H1 (cell line): ENCODE measurements around the gene ADARB2. TPM values are rescaled to one million over a fixed set of nuclear protein-coding genes. Genes with fewer than 3 reads are reported as not detected.
A peak's percentile ranks its signal among the peaks of the same experiment; 100 is the strongest.

Experiments used
- CTCF ChIA-PET: fragments of 300-600 bp; sonication (Branson Sonifier 250); formaldehyde crosslinking; loops from one replicate; lab custom pipeline; 2021; ENCODE audit not compliant: partially characterized antibody; lab: Charles Lee
- POLR2A ChIA-PET: fragments of 300-600 bp; sonication (Branson Sonifier 250); formaldehyde crosslinking; loops from one replicate; lab custom pipeline; 2021; ENCODE audit warnings: inconsistent platforms; ENCODE audit not compliant: partially characterized antibody; lab: Charles Lee
- DNase-seq, 2 experiments: peaks; one replicate each; pipeline versions ENCODE4 v3.0.0 to v3.0.0-alpha.2; 2010 to 2022; ENCODE audit warnings: low spot score in 2 of 2, low read depth in 1 of 2, mixed read lengths in 1 of 2
- FAIRE-seq: peaks from 2 replicates; lab custom pipeline; 2011; peaks lifted over from hg19 to GRCh38; lab: Jason Lieb, UNC
- H2AFZ ChIP-seq: 2 replicates; pipeline ENCODE4 v1.8.1; 2012; ENCODE audit warnings: low read length, inconsistent platforms
- H2AK5ac ChIP-seq: 2 replicates; pipeline ENCODE4 v1.6.1; 2013; ENCODE audit warnings: low read depth, low read length
- H2BK120ac ChIP-seq: replicated peaks from 2 replicates; pipeline ENCODE3; 2013; ENCODE audit warnings: low read depth, low read length, inconsistent platforms
- H2BK12ac ChIP-seq: 2 replicates; pipeline ENCODE4 v1.6.1; 2013; ENCODE audit warnings: low read depth, low read length
- H2BK15ac ChIP-seq: 2 replicates; pipeline ENCODE4 v1.6.1; 2013; ENCODE audit warnings: low read length
- H2BK20ac ChIP-seq: 2 replicates; pipeline ENCODE4 v1.6.1; 2013; ENCODE audit warnings: low read length
- H2BK5ac ChIP-seq: 2 replicates; pipeline ENCODE4 v1.6.1; 2013; ENCODE audit warnings: low read depth, low read length
- H3K14ac ChIP-seq: 2 replicates; pipeline ENCODE4 v1.6.1; 2013; ENCODE audit warnings: inconsistent platforms; ENCODE audit not compliant: insufficient read length
- H3K18ac ChIP-seq: 2 replicates; pipeline ENCODE4 v1.6.1; 2013; ENCODE audit warnings: low read length; ENCODE audit errors: extremely low read depth
- H3K23ac ChIP-seq: 2 replicates; pipeline ENCODE4 v1.6.1; 2013; ENCODE audit warnings: inconsistent platforms; ENCODE audit not compliant: insufficient read length
- H3K23me2 ChIP-seq: 2 replicates; pipeline ENCODE4 v1.6.1; 2013; ENCODE audit warnings: low read depth, low read length
- H3K27ac ChIP-seq: 2 replicates; pipeline ENCODE4 v1.6.1; 2011; ENCODE audit warnings: low read depth, low read length, inconsistent platforms
- H3K27me3 ChIP-seq, 4 experiments: replicated peaks in 1 of 4; 1 replicate in 1 of 4; 2 replicates in 3 of 4; pipeline versions ENCODE4 v1.6.1 to v1.8.1; 2011 to 2013; ENCODE audit warnings: low read length in 3 of 4, mild to moderate bottlenecking in 3 of 4, inconsistent platforms in 2 of 4, mixed read lengths in 2 of 4, moderate library complexity in 1 of 4; ENCODE audit not compliant: control insufficient read depth in 3 of 4, insufficient read depth in 3 of 4; ENCODE audit errors: extremely low read depth in 1 of 4
- H3K36me3 ChIP-seq, 4 experiments: 2 replicates each; pipeline versions ENCODE4 v1.6.1 to v1.8.1; 2011 to 2013; ENCODE audit warnings: mild to moderate bottlenecking in 4 of 4, low read length in 3 of 4, moderate library complexity in 2 of 4, control low read depth in 1 of 4, inconsistent platforms in 1 of 4; ENCODE audit not compliant: insufficient read depth in 4 of 4, control insufficient read depth in 2 of 4
- H3K4ac ChIP-seq: replicated peaks from 2 replicates; pipeline ENCODE3; 2013; ENCODE audit warnings: low read length, low read depth, mixed read lengths, inconsistent platforms; ENCODE audit not compliant: insufficient read length
- H3K4me1 ChIP-seq, 4 experiments: replicated peaks in 1 of 4; 1 replicate in 1 of 4; 2 replicates in 3 of 4; pipeline versions ENCODE4 v1.6.1 to v1.8.1; 2011 to 2013; ENCODE audit warnings: low read length in 3 of 4, inconsistent platforms in 2 of 4, mixed read lengths in 1 of 4; ENCODE audit not compliant: insufficient read depth in 4 of 4, control insufficient read depth in 3 of 4
- H3K4me2 ChIP-seq, 2 experiments: 2 replicates each; pipeline versions ENCODE4 v1.6.1 to v1.8.1; 2011 to 2013; ENCODE audit warnings: low read depth in 2 of 2, low read length in 2 of 2, control low read depth in 1 of 2, inconsistent platforms in 1 of 2, mild to moderate bottlenecking in 1 of 2; ENCODE audit not compliant: insufficient read depth in 1 of 2
- H3K4me3 ChIP-seq, 4 experiments: fragments of 200-600, 300-600 bp in 1 of 4; sonication (generic), shearing (Covaris generic), sonication (Bioruptor Twin) in 1 of 4; 2 replicates each; pipeline versions ENCODE4 v1.5.1 to v1.8.1; 2011 to 2016; ENCODE audit warnings: low read length in 4 of 4, low read depth in 3 of 4, control low read depth in 2 of 4, inconsistent platforms in 2 of 4, mild to moderate bottlenecking in 2 of 4, mixed read lengths in 1 of 4, moderate library complexity in 1 of 4; ENCODE audit not compliant: insufficient read depth in 2 of 4; ENCODE audit errors: extremely low read depth in 1 of 4
- H3K56ac ChIP-seq: replicated peaks from 2 replicates; pipeline ENCODE3; 2013; ENCODE audit warnings: low read depth, mild to moderate bottlenecking, mixed read lengths, low read length, inconsistent platforms; ENCODE audit not compliant: insufficient read length
- H3K79me1 ChIP-seq: 2 replicates; pipeline ENCODE4 v1.6.1; 2013; ENCODE audit warnings: low read depth, low read length, control low read depth
- H3K79me2 ChIP-seq, 2 experiments: 2 replicates each; pipeline versions ENCODE4 v1.6.1 to v1.8.1; 2012 to 2013; ENCODE audit warnings: low read length in 2 of 2, mild to moderate bottlenecking in 2 of 2, inconsistent platforms in 1 of 2; ENCODE audit not compliant: insufficient read depth in 2 of 2, control insufficient read depth in 1 of 2
- H3K9ac ChIP-seq, 4 experiments: replicated peaks in 1 of 4; 1 replicate in 1 of 4; 2 replicates in 3 of 4; pipeline versions ENCODE4 v1.6.1 to v1.8.1; 2011 to 2013; ENCODE audit warnings: low read depth in 3 of 4, low read length in 3 of 4, control low read depth in 2 of 4, mild to moderate bottlenecking in 2 of 4, moderate library complexity in 2 of 4, inconsistent platforms in 1 of 4; ENCODE audit errors: extremely low read depth in 1 of 4
- H3K9me3 ChIP-seq, 2 experiments: 2 replicates each; pipeline versions ENCODE4 v1.6.1 to v1.8.1; 2012 to 2013; ENCODE audit warnings: mild to moderate bottlenecking in 2 of 2, moderate library complexity in 2 of 2, control low read depth in 1 of 2, inconsistent platforms in 1 of 2, low read depth in 1 of 2, low read length in 1 of 2, mixed read lengths in 1 of 2; ENCODE audit not compliant: insufficient read depth in 2 of 2
- H4K20me1 ChIP-seq, 2 experiments: replicated peaks in 1 of 2; 2 replicates each; pipeline versions ENCODE3 to v1.8.1; 2011 to 2013; ENCODE audit warnings: inconsistent platforms in 2 of 2, low read length in 2 of 2, mild to moderate bottlenecking in 1 of 2; ENCODE audit not compliant: insufficient read depth in 2 of 2, control insufficient read depth in 1 of 2
- H4K5ac ChIP-seq: 2 replicates; pipeline ENCODE4 v1.6.1; 2013; ENCODE audit warnings: low read length, low read depth, mixed read lengths, inconsistent platforms; ENCODE audit not compliant: insufficient read length
- H4K8ac ChIP-seq: 2 replicates; pipeline ENCODE4 v1.8.0; 2013; ENCODE audit warnings: mild to moderate bottlenecking, moderate library complexity, low read length, inconsistent platforms; ENCODE audit not compliant: insufficient read depth; ENCODE audit errors: extremely low read depth
- H4K91ac ChIP-seq: replicated peaks from 2 replicates; pipeline ENCODE3; 2013; ENCODE audit warnings: low read length, mixed read lengths, inconsistent platforms; ENCODE audit not compliant: insufficient read length
- KDM1A ChIP-seq: fragments of 200-600, 300-600 bp; sonication (generic); IDR thresholded peaks from 2 replicates; pipeline ENCODE4 v1.7.1; 2016; ENCODE audit warnings: mild to moderate bottlenecking, low read length, borderline replicate concordance
- WGBS, 2 experiments: shearing (Covaris generic) in 1 of 2; methylation state at CpG; one replicate each; pipeline versions ENCODE4 v1.1.6 to v1.1.7; 2013 to 2015; ENCODE audit warnings: low lambda C conversion rate in 2 of 2, mixed read lengths in 2 of 2, inconsistent platforms in 1 of 2, low coverage in 1 of 2, missing lambda C conversion rate in 1 of 2; ENCODE audit not compliant: insufficient replicate concordance in 2 of 2, insufficient coverage in 1 of 2, insufficient read length in 1 of 2; ENCODE audit errors: extremely low coverage in 1 of 2, missing lambda C conversion rate in 1 of 2; 5-methylcytosine and 5-hydroxymethylcytosine counted together
- polyA plus RNA-seq, 7 experiments: library from polyadenylated mRNA; depleted of rRNA in 3 of 7; stranded (reverse) in 5 of 7; unstranded in 2 of 7; fragments of >200 nt in 5 of 7; fragments of 200-250 nt in 2 of 7; gene quantifications; 1 replicate in 5 of 7; 2 replicates in 1 of 7; 4 replicates in 1 of 7; pipeline versions ENCODE4 v1.2.1 to v1.2.3, GENCODE V29; 2011 to 2013; ENCODE audit warnings: missing spikeins in 2 of 7, mixed read lengths in 2 of 7
- total RNA-seq: library from RNA; stranded (reverse); fragmentation: NEBNext Ultra II Directional; extraction: Animal tissue kit (Norgen Biotek cat#: 25700); gene quantifications from 2 replicates; pipeline ENCODE4 v1.2.1, GENCODE V29; 2021

Gene ADARB2
- total and polyA plus RNA-seq, 2 of the 8 experiments (the other 6 are each of a cell fraction or from before 2014, with no cell fraction given) = 2.2 to 2.8 TPM

DNA sequence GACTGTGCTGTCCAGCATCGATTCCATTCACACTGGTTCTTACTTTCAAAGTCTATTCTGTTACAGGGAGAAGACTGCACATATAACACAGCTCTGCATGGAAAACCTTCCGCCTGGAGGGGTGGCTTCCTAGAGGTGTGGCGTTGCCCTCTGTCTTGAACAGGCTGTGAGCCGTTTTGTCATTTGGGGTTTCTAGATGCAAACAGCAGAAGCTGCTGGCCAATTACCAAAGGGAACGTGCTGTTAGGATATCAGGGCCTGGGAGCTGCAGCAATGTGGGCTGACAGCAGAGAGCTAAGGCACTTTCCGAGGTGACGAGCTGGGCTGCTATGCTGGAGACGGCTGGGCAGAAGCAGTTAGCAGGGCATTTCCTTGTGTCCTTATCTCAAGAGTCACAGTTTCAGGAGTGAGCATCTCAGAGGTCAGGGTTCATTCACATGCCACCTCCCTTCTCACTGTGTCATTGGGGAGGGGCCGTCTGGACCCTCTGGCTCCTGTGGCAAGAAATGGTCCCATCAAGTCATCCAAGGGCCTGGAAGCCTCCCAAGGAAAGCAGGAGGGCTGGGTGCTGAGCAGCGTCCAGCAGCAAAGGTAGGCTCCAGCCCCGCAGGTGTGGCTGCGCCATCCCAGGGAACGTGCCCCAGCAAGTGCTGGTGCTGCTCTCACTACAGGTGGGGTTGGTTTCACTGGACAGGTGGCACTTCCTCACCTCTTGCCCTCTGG, 574.7 kb downstream of the ADARB2 start:
- Histone ChIP-seq H2BK12ac (no peak overlapping the region), H3K9ac (no peak overlapping the region), H2AK5ac (no peak overlapping the region), H2BK5ac (no peak overlapping the region), H2AFZ (no peak overlapping the region), H3K4me3 (no peak overlapping the region), H3K18ac (no peak overlapping the region), H4K20me1 (no peaks in the 10 kb centered on the region), H2BK120ac (no peak overlapping the region), H3K4me2 (no peak overlapping the region), H3K4me1 (no peaks in the 10 kb centered on the region; a peak in 1 of 7 replicates), H2BK15ac (no peak overlapping the region), H4K91ac (peak overlapping the region; percentile 32), H3K14ac (no peak overlapping the region), H3K27me3 (peaks cover 0 to 2% (median 0%) of the 10 kb centered on the region in 4 experiments; a peak in 2 of 7 replicates), H4K8ac (no peak overlapping the region), H3K9me3 (no peaks in the 10 kb centered on the region), H3K23me2 (no peaks in the 10 kb centered on the region), H3K56ac (no peak overlapping the region), H3K23ac (no peak overlapping the region), H3K79me2 (no peaks in the 10 kb centered on the region), H3K36me3 (no peaks in the 10 kb centered on the region), H3K4ac (no peak overlapping the region), H3K27ac (no peak overlapping the region), H4K5ac (no peak overlapping the region), H3K79me1 (no peaks in the 10 kb centered on the region), H2BK20ac (0 out of 2 replicates have a peak overlapping the region, but pooled peaks have one; percentile 21)
- peak in 1 of 2 experiments; percentile 41 for DNase-seq
- no peak for TF ChIP-seq KDM1A
- 87% methylated on average over 13 of the region's 13 CpGs; no CpG with 5 or more reads in 1 of the 2 experiments for WGBS, 2 experiments
- CTCF ChIA-PET = interaction anchor here (0.9 to 1.8 kb wide), 3 partner anchors 22 to 50 kb away, joined by 3 to 5 read pairs (median 5); no protein-coding TSS in a partner anchor
- POLR2A ChIA-PET = interaction anchor here (0.7 to 1.1 kb wide), 2 partner anchors 11 to 34 kb away, joined by 3 read pairs; no protein-coding TSS in a partner anchor
- FAIRE-seq = no peak
